HG02884 (cell line): ENCODE results near the gene SND1.

Experiments
- ATAC-seq: cut with Tn5 transposase; IDR thresholded peaks from one replicate; pipeline ENCODE4 v1.9.1; 2021; ENCODE audit warnings: mild to moderate bottlenecking, moderate library complexity; ENCODE audit not compliant: unreplicated experiment

SND1 gene

DNA sequence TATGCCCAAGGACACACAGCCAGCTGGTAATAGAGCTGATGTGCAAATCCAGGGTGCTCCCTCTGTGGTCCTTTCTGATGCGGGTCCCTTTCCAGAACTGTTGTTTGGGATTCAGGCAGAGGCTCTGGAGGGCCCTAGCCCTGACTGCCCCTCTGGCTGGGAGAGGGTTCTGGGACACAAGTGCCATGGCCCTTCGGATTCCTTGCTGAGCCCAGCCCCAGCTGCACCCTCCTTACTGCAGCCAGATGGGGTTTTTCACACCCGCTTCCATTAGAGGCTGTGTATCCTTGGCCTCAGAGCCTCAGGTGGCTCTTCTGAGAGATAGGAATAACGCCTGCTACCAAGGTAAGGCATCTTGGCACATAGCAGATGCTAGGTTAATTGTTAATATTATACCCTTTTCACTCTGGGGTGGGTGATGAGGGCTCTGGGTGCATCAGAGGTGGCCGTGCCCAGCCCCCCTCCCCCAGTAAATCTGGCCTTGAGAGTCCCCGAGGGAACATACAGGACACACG, 469.0 kb downstream of the SND1 start:
- ATAC-seq, result no peak

DNA sequence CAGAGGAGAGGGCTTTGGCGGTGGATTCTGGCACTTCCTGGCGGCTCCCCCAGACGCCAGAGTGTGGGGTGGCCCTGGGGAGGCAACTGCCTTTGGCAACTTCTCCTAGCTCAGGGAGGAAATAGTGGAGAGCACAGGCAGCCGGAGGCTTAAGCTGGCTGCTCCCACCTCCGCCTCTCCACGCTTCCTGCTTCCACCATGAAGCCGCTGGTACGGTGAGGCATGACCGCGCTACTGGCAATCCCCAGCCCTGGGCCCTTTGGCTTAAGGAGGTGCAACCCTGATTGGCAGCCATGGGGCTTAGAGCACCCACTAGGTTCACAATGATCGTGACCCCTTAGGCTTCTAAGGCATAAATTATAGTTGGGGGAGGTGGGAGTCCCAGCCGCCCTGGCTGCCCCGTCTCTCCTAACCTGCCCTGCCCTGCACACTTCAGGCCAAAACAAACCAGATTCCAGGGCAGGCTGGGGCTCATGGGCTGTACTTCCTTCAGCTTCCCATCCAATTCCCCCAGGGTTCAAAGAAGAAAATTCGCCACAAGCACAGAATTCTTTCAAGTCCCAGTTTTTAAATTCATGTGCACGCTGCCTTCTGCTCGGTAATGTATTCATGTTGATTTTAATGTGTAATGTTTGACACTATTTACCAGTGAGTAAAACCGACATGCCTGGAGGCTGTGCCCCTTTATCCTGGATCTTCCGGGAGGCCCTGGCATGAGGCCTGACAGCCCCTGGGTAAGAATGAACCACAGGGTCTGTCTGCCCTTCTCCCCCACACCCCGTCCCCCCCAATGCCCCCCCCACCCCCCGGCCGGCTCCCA, 469.9 kb downstream of the SND1 start:
- no peak for ATAC-seq

DNA sequence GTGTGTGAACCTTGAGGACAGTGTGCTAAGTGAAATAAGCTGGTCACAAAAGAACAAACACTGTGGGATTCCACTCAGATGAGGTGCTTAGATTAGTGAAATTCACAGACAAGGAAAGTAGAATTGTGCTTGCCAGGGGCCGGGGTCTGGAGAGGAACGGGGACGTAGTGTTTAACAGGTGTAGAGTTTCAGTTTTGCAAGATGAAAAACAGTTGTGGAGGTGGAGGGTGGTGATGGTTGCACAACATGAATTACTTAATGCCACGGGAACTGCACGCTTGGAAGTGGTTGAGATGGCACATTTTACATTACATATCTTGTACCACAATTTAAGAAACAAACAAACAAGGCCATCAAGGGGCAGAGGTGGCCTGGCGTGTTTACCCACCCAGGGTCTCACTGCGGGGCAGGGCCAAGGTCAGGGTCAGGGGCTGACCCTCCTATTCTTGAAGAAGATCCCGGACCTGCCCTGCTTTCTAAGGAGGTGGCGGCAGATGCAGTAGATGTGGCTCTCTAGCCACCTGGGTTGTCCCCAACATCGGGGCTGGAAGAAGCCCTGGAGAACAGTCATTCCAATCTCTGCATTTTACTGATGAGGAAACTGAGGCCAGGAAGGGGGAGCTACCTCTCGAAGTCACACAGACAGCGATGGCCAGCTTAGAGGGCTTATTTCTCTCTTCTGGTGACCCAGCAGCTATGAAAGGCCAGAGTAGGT, 470.7 kb downstream of the SND1 start:
- no peak for ATAC-seq

DNA sequence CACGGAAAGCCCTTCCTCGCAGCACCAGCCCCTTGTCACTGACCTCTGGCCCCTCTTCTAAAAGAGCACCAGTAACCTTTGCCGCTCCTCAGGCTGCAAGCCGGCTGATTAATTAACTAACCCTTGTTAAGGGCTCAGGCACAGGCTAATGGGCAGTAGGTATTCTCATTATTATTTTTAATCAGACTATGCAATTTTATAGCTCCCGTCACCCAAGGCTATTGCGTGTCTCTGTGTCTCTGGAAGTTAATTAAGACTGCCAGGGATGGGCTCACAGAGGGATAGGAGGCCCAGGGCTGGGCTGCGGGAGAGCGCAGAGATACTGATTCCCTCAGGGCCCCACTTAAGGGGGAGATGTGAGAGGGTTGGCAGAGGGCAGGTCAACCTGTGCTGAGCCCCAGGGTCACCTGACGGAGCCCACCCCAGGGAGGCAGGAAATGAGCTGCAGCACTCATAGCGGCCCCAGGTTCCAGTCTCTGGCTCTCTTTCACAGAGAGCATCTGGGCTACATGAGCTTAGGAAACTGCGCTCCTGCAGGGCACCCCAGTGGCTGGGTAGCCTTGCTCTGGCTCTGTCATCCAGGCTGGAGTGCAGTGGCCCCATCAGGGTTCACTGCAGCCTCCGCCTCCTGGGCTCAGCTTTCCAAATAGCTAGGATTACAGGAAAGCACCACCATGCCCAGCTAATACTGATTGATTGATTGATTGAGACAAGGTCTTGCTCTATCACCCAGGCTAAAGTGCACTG, 471.5 kb downstream of the SND1 start:
- no peak for ATAC-seq

DNA sequence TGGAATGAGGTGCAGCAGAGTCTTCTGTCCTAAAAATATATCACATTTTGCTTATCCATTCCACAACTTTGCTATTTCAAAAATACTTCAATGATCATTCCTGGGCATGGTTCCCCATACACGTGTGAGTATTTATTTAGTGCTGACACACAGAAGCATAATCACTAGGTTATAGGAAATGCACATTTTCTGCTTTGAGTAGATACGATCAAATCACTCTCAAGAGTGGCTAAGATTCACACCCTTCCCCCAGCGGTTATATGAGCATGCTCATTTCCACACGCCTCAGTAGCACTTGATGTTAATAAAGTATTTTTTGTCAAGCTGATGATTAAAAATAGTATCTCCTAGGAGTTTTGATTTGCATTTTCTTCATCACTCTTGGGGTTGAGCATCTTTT, 472.8 kb downstream of the SND1 start:
- ATAC-seq, result no peak

DNA sequence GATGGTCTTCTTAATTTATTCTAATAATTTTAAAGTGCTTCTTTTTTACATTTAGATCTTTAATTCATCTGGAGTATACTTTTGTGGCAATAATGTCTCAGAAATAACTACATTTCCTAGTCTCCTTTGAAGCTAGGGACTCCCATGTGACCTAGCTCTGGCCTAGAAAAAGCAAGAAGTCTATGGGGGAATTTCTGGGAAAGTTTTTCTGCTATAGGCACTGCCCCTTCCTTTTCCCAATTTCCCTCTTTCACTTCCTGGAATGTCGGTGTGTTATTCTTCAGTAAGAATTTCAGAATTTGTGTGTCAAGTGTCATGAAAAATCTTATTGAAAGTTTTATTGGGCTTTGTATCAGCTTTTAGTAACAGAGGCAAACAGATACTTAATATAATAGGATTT, 473.8 kb downstream of the SND1 start:
- no peak for ATAC-seq

DNA sequence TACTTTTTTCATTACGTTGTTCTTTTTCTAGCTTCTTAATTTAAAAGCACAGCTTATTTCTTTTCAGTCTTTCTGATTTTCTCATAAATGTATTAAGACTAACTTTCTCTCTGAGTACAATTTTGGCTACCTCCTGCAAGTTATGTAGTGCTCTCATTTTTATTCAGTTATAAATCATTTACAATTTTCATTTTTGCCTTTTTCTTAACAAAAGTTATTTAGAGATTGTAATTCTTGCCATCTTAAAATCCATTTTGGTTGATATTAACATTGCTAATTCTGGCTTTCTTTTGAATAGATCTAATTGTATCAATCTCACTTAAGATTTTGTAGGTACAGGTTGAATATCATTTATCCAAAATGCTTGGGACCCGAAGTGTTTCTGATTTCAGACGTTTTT, 476.4 kb downstream of the SND1 start:
- no peak for ATAC-seq

DNA sequence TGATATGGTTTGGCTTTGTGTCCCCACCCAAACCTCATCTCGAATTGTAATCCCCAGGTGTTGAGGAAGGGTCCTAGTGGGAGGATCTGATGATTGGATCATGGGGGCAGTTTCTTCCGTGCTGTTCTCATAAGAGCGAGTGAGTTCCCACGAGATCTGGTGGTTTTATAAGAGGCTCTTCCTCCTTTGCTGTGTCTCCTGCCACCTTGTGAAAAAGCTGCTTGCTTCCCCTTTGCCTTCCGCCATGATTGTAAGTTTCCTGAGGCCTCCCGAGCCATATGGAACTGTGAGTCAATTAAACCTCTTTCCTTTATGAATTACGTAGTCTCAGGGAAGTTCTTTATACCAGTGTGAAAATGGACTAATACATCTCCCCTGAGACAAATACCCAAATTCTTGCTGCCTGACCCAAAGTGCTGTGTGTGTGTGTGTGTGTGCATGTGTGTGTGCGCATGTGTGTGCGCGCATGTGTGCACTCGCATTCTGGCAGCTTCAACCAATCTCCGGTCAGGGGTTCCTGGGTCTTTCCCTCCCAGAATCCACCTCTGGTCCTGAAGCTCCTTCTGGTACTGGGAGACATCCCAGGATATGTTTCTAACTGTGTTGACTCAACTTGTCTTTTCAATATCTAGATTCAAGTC, 477.4 kb downstream of the SND1 start:
- ATAC-seq, result no peak

DNA sequence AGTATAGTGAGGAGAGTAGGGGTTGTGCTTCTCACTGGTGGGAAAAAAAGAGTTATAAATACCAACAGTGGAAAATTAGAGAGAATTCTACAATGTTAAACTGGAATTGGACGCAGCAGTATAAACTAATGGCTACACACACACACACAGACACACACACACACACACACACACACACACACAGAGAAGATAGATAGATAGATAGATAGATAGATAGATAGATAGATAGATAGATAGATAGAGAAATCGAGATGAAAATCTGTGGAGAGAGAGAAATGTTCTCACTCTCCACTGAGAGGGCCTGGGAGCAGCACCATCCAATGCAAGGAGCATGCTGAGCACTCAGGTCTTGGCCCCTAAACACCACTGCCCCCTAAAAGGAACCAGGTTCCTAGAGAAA, 479.1 kb downstream of the SND1 start:
- no peak for ATAC-seq

DNA sequence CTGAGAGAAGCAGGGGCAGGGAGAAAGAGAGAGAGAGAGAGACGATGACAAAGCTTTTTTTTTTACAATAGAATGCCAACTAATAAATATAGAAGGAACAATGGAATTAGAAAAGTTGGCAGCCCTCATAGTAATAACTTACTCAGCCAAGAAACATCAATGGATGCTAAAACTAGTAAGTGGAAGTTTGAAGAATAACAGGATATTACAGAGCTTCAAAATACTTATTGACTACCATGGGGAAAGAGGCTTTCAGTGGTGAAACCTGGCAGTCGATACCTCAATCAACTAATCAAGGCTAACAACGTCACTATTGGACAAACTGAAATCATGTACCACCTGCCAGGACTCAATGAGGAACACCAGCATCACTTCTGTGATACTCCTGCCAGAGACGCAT, 479.7 kb downstream of the SND1 start:
- no peak for ATAC-seq

DNA sequence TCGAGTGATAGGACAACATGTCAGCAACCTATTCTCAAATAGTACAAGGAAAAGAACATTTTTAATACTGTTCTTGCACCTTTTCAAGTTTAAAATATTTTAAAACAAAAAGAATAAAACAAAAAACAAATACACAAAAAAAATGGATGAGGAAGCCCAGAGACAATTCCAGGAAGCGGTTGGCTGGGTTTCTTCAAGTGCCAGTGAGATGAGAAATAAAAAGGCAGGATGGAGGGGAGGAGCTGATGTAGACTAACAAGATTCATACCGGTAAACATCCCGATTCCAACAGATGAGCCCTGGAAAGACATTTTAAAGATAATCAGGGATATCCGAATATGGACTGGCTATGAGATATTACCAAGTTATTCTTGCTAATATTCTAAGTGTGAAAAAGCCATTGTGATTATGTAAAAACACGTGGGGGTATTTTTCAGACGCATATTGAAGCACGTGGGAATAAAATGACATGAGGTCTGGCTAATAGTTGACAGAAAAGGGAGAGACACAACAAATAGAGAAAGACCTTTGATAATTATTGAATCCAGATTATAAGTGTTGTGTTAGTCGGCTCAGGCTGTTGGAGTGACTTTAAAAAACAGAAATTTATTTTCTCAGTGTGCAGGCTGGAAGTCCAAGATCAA, 480.6 kb downstream of the SND1 start:
- no peak for ATAC-seq

DNA sequence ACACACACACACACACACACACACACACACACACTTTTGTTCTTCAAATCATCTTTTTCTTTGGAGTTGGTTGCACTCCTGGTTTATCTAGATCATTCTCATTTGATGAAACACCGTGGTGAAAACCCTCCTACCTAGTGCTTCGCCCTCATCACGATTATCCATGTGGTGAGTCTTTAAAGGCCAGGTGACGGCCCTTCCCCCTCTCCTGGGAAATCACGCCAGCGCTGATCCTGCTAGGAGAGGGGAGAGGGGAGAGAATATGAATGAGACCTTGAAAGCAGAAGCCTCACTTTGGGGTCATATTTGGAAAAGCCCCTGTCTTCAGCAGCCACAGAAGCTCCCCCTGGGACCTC, 483.1 kb downstream of the SND1 start:
- no peak for ATAC-seq

DNA sequence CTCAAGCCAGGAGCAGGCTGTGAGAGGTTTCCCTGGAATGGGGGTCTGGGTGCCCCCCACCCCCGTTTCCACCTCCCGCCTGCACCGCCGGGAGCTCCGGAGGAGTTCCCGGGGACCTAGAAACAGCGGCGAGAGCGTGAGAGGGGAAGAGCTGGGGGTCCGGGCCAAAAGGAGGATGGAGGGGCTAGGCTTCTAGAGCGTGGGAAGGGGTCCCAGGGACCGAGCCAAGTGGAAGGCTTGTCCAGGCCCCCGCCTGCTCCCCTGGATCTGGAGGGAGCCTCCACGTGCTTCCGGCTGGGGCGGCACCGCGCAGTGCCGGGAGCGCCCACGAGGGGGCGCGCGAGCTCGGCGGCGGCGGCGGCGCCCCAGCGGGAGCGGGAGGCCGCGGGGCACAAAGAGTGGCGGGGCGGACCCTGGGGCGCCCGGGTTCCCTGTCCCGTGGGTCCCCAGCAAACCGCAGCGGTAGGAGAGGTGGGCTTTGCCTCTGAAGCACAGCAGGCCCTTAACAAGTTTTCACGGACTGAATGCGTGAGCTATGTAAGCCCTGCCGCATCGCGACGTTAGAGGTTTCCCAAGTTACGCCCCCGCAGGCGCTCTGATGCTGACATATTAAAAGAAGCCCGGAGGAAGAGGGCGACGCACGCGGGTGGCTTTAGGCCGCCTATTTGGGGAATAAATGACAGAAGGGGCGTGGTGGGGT, 483.7 kb downstream of the SND1 start:
- peak; percentile 81 for ATAC-seq

DNA sequence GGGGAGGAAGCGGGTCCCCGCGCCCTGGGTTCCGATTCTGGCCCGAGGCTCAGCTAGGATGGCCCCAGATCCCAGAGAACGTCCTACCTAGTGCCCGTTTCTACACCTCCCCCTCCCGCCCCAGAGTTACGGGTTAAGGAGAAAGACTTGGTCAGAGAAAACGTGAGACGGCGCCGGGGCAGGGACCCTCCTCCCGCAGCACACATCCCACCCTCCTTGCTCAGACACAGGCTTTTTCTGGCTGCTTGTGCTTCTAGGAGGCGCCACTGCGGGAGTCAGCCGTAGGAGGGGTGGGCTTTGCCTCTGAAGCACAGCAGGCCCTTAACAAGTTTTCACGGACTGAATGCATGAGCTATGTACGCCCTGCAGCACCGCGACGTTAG, 484.2 kb downstream of the SND1 start:
- ATAC-seq, result peak; percentile 7

DNA sequence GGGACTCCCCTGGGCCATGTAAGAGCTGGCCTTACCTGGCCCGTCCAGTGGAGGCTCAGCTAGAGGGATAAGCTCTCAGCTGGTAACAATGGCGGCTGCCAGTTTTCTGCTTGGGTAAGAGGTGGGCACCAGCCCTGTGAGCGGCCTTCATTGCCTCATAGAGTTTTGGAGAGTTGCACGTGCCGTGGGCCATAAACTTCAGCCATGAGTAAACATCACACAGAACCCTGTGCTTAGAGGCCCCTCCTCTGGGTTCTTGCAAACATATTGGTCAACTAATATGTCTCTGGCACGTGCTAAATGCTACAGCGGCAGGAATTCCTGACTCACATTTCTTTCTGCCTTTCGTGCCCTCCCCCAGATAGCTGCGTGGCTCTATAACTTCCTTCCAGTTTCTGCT, 485.2 kb downstream of the SND1 start:
- ATAC-seq, result no peak

DNA sequence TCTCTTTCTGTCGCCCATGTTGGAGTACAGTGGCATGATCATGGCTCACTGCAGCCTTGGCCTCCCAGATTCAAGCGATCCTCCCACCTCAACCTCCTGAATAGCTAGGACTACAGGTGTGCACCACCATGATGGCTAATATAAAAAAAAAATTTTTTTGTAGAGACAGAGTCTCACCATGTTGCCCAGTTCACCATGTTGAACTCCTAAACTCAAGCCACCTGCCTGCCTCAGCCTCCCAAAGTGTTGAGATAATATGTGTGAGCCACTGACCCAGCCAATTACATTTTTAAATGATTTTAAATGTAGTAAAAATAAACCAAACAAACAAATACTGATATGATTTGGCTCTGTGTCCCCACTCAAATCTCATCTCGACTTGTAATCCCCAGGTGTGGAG, 487.4 kb downstream of the SND1 start:
- ATAC-seq, result no peak

DNA sequence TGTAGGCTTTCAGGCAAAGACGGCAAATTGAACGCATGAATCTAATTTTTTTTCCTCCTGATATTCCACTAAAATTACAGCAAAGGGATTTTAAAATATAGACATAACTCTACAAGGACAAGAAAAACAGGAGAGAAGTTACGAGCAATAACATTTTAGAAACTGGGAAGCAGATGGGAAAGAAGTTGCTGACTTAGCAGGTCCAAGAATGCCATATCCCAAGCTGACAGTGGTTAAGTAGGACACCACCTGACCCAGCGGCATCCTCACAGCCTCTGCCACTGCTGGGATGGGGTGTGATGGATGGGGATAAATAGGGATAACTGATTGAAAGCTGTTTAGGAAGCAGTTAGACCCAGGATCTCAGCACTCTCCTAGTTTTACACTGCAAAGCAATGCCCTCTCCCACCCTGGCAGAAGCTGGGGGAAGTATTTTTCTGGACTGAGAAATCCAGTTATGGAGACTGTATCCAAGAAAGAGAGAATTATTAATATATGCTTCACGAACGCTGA, 489.7 kb downstream of the SND1 start:
- no peak for ATAC-seq
